WERI-Rb-1 (cell line): ENCODE results near the gene GMPR.

ENCODE experiments used
- DNase-seq: peaks from one replicate; pipeline ENCODE4 v3.0.0-alpha.2; 2020
- H3K27ac ChIP-seq: fragments of 250-450 bp; sonication (Bioruptor Pico); 2 replicates; pipeline ENCODE4 v1.5.1; 2020; ENCODE audit warnings: mild to moderate bottlenecking, moderate library complexity
- H3K27me3 ChIP-seq: fragments of 250-450 bp; sonication (Bioruptor Pico); 2 replicates; pipeline ENCODE4 v1.5.1; 2021; ENCODE audit warnings: mild to moderate bottlenecking, low read depth, moderate library complexity; ENCODE audit not compliant: insufficient read depth, severe bottlenecking
- H3K36me3 ChIP-seq: fragments of 250-450 bp; sonication (Bioruptor Pico); 2 replicates; pipeline ENCODE4 v1.5.1; 2020; ENCODE audit warnings: mild to moderate bottlenecking, moderate library complexity
- H3K4me3 ChIP-seq: 2 replicates; pipeline ENCODE4 v1.5.1; 2011; ENCODE audit warnings: low read depth, mild to moderate bottlenecking, control low read depth, low read length
- H3K9me3 ChIP-seq: fragments of 250-450 bp; sonication (Bioruptor Pico); 2 replicates; pipeline ENCODE4 v1.5.1; 2021; ENCODE audit warnings: mild to moderate bottlenecking, moderate library complexity; ENCODE audit not compliant: severe bottlenecking
- CTCF ChIP-seq: IDR thresholded peaks from 2 replicates; pipeline ENCODE4 v1.5.1; 2011; ENCODE audit warnings: low read depth, mild to moderate bottlenecking, control low read depth, inconsistent platforms, low read length

Gene GMPR

DNA sequence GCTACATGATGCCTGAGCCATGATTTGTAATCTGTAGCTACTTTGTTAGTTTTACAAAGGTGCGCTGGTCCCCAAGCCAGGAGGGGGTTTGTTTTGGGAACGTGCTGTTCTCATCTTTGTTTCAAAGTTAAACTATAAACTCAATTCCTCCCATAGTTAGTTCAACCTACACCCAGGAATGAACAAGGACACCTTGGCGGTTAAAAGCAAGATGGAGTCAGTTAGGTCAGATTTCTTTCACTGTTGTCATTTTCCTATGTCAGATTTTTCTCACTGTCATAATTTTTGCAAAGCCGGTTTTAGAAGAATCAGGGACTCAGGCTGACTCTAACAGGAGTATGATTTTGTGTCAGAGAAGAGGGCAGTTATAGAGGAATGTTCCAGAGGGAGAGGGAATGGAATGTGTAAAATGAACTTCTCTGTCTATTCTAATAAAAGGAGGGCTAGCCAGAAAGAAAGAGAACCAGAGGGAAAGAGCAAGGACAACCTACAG lies 2.3 kb upstream of the GMPR start:
- peaks cover 2% of the 10 kb centered on the region for H3K9me3 ChIP-seq
- no peak for DNase-seq
- H3K36me3 ChIP-seq: no peaks in the 10 kb centered on the region
- no peaks in the 10 kb centered on the region for H3K27me3 ChIP-seq
- no peak overlapping the region for H3K27ac ChIP-seq
- no peak overlapping the region for H3K4me3 ChIP-seq
- no peak for TF ChIP-seq CTCF

GRCh38 chr6:16236631-16237199 lies 1.7 kb upstream of the GMPR start:
- no peak for DNase-seq
- no peak overlapping the region for H3K27ac ChIP-seq
- H3K4me3 ChIP-seq: no peak overlapping the region
- no peaks in the 10 kb centered on the region for H3K27me3 ChIP-seq
- peaks cover 2% of the 10 kb centered on the region for H3K9me3 ChIP-seq
- no peaks in the 10 kb centered on the region for H3K36me3 ChIP-seq
- TF ChIP-seq CTCF: no peak

GRCh38 chr6:16237242-16237641 lies 1.1 kb upstream of the GMPR start:
- DNase-seq: no peak
- peaks cover 2% of the 10 kb centered on the region for H3K9me3 ChIP-seq
- no peaks in the 10 kb centered on the region for H3K27me3 ChIP-seq
- H3K4me3 ChIP-seq: no peak overlapping the region
- H3K27ac ChIP-seq: no peak overlapping the region
- H3K36me3 ChIP-seq: no peaks in the 10 kb centered on the region
- no peak for TF ChIP-seq CTCF

DNA sequence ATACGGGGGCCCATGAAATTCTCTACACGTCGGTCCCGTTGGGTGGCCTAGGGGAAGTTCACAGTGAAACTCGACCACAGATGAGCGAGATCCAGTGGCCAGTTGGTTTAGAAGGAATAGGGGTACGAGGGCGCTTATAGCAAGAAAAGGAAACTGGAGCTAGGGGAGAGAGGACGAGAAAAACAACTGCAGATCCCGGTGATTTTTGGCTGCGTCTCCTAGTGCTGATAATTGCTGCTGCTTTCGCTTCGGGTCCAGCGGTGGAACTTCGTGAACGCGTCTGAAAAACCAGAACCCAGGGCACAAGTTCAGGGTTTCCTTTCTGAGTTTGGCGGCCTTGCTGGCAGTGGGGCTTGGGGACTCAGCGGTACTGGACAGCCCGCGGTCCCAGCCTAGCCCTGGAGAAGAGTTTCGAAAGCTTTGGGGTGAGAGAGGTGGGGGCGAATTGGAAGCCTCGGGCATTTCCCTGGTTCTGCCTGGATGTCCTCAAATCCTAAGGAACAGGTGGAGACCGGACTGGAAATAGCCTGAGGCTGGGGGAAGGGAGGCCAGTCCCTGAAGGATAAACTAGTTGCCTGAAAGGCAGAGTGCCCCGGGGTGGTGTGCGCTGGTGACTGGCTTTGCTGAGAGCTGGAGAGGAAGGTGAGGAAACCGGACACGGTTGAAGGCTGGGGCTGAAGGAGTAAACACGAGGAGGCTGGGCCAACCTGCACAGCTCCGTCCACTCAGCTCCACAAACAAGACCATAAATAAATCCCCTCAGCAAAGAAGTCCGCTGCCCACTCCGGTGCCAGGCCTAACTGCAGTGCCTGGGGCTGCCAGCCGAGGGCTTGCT lies 793 bp downstream of the GMPR start:
- peak; percentile 54 for TF ChIP-seq CTCF
- peak overlapping the region; percentile 27 for H3K4me3 ChIP-seq
- no peaks in the 10 kb centered on the region for H3K27me3 ChIP-seq
- no peaks in the 10 kb centered on the region for H3K36me3 ChIP-seq
- peak; percentile 66 for DNase-seq
- no peak overlapping the region; the same call in 1 of the 2 replicates for H3K27ac ChIP-seq
- no peaks in the 10 kb centered on the region for H3K9me3 ChIP-seq

DNA sequence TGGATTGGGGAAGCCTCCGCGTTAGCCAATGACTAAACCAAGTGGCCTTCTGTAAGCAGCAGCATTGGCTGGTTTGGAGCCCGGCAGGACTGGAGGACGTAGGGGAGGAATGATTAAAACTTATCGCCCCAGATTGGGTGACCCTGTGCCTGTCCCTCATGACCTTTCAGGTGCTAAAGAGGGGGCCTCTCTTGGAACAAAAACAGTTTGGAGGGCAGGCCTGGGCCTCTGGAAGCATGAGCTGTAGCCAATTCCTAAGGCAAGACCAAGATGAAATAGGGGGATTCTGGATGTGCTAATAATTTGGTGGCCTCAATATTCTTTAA lies 1.4 kb downstream of the GMPR start:
- H3K27me3 ChIP-seq: no peaks in the 10 kb centered on the region
- no peaks in the 10 kb centered on the region for H3K36me3 ChIP-seq
- no peak for TF ChIP-seq CTCF
- no peak overlapping the region for H3K4me3 ChIP-seq
- no peaks in the 10 kb centered on the region for H3K9me3 ChIP-seq
- H3K27ac ChIP-seq: no peak overlapping the region; the same call in 1 of the 2 replicates
- DNase-seq: no peak
